ENCODE results near the gene SCNN1B. TPM values are rescaled to one million over a fixed set of nuclear protein-coding genes. Genes with fewer than 3 reads are reported as not detected.

SCNN1B gene
- polyA plus RNA-seq, 1 donor from 2014 or later, result not detected

GRCh38 chr16:23383881-23384280 lies 81.8 kb downstream of the SCNN1B start:
- no peak overlapping the region for H3K27ac ChIP-seq (ENCODE audit: low read length)

GRCh38 chr16:23384878-23385277 lies 82.8 kb downstream of the SCNN1B start:
- TF ChIP-seq EZH2 (IDR thresholded peaks at IDR 0.05; ENCODE audit: borderline replicate concordance, insufficient read depth, low read length, poor library complexity, severe bottlenecking), result no peak
- TF ChIP-seq TAF1 (IDR thresholded peaks at IDR 0.05; ENCODE audit: low read depth), result no peak
- no peak for TF ChIP-seq REST (IDR thresholded peaks at IDR 0.05; ENCODE audit: borderline replicate concordance)
- no peak for TF ChIP-seq SMC3 (conservative IDR thresholded peaks at IDR 0.05; ENCODE audit: poor library complexity)
- no peak for TF ChIP-seq CTCF (IDR thresholded peaks at IDR 0.05; ENCODE audit: poor library complexity, severe bottlenecking)
- no peak overlapping the region for H3K4me2 ChIP-seq (ENCODE audit: low read length)
- no peaks in the 10 kb centered on the region for H3K27me3 ChIP-seq (ENCODE audit: insufficient read depth, low read depth, low read length)
- no peak overlapping the region for H3K27ac ChIP-seq (ENCODE audit: low read length)
- H3F3A ChIP-seq (ENCODE audit: insufficient read depth, low read length, poor library complexity, severe bottlenecking), result no peaks in the 10 kb centered on the region
- H3K36me3 ChIP-seq (ENCODE audit: insufficient read depth, low read length), result no peaks in the 10 kb centered on the region
- no peaks in the 10 kb centered on the region for H3K9me2 ChIP-seq (ENCODE audit: insufficient read depth, low read length)
- no peak overlapping the region for H2AFZ ChIP-seq (ENCODE audit: low read depth, low read length)
- no peak overlapping the region for H3K4me3 ChIP-seq (ENCODE audit: low read length)
- no peaks in the 10 kb centered on the region for H3K79me2 ChIP-seq (replicated peaks; ENCODE audit: insufficient read depth, low read length)
- no peaks in the 10 kb centered on the region for H3K9me3 ChIP-seq (ENCODE audit: low read length)
- H4K20me1 ChIP-seq (ENCODE audit: insufficient read depth), result no peaks in the 10 kb centered on the region
- H3K9ac ChIP-seq (ENCODE audit: low read length), result no peak overlapping the region

More at GRCh38 chr16:23383881-23384280, 81.8 kb downstream of the SCNN1B start:
- Histone ChIP-seq H3K36me3 (ENCODE audit: insufficient read depth, low read length) (no peaks in the 10 kb centered on the region), H4K20me1 (ENCODE audit: insufficient read depth) (no peaks in the 10 kb centered on the region), H3K4me3 (ENCODE audit: low read length) (no peak overlapping the region), H3F3A (ENCODE audit: insufficient read depth, low read length, poor library complexity, severe bottlenecking) (no peaks in the 10 kb centered on the region), H3K9me2 (ENCODE audit: insufficient read depth, low read length) (no peaks in the 10 kb centered on the region), H3K4me2 (ENCODE audit: low read length) (no peak overlapping the region), H3K79me2 (replicated peaks; ENCODE audit: insufficient read depth, low read length) (no peaks in the 10 kb centered on the region), H3K9ac (ENCODE audit: low read length) (no peak overlapping the region), H2AFZ (ENCODE audit: low read depth, low read length) (no peak overlapping the region), H3K9me3 (ENCODE audit: low read length) (no peaks in the 10 kb centered on the region), H3K27me3 (ENCODE audit: insufficient read depth, low read depth, low read length) (no peaks in the 10 kb centered on the region)
- TF ChIP-seq SMC3 (conservative IDR thresholded peaks at IDR 0.05; ENCODE audit: poor library complexity) (no peak), EZH2 (IDR thresholded peaks at IDR 0.05; ENCODE audit: borderline replicate concordance, insufficient read depth, low read length, poor library complexity, severe bottlenecking) (no peak), REST (IDR thresholded peaks at IDR 0.05; ENCODE audit: borderline replicate concordance) (no peak)
